ENCODE data around the gene UBAP1L. TPM values are rescaled to one million over a fixed set of nuclear protein-coding genes. Genes with fewer than 3 reads are reported as not detected.
A peak's percentile ranks its signal among the peaks of the same experiment; 100 is the strongest.
"Not testable (repeated sequence)": the region's sequence is repeated elsewhere in the genome, so short reads cannot be mapped to it uniquely, and the experiment has no call there.

The UBAP1L gene
- total RNA-seq, 2 donors from 2014 or later: 3.4 to 4.6 TPM

- DNase-seq: no peak
- Histone ChIP-seq H3K4me3 (no peak overlapping the region), H3K4me1 (peaks cover 10% of the 10 kb centered on the region), H3K27me3 (peaks cover 0 to 9% of the 10 kb centered on the region in 2 donors), H3K27ac (no peak overlapping the region), H3K36me3 (replicated peaks in 1 of 2; ENCODE audit: insufficient read depth in 1 of 2, low read depth in 2 of 2) (no peaks in the 10 kb centered on the region), H3K9me3 (no peaks in the 10 kb centered on the region)
- WGBS, 2 donors: 72 to 86% methylated on average over 5 of the region's 5 CpGs
- intact Hi-C loops (cut with DNase I): no loop called here
- TF ChIP-seq POLR2A (IDR thresholded peaks at IDR 0.05) (no peak), CTCF (IDR thresholded peaks at IDR 0.05) (no peak)
- no peak for ATAC-seq
Observed at GRCh38 chr15:65079580-65079979, 35.4 kb downstream of the UBAP1L start.

GRCh38 chr15:65077981-65078352, 37.0 kb downstream of the UBAP1L start:
- H3K4me1 ChIP-seq: peaks cover 10% of the 10 kb centered on the region
- DNase-seq (peak; percentile 58 to 70 (median 63)), ATAC-seq (peak; percentile 77)
- peak; percentile 19 to 55 (median 46) for TF ChIP-seq CTCF (IDR thresholded peaks at IDR 0.05)
- no peak for TF ChIP-seq POLR2A (IDR thresholded peaks at IDR 0.05)
- intact Hi-C loops (cut with DNase I): no loop called here
- H3K4me3 ChIP-seq: no peak overlapping the region
- H3K27ac ChIP-seq: no peak overlapping the region
- WGBS, 2 donors: 12% methylated on average over 23 of the region's 24 CpGs; no CpG with 5 or more reads in 1 of the 2 donors
- peaks cover 0 to 9% of the 10 kb centered on the region in 2 donors for H3K27me3 ChIP-seq
- H3K36me3 ChIP-seq (replicated peaks in 1 of 2; ENCODE audit: insufficient read depth in 1 of 2, low read depth in 2 of 2): no peaks in the 10 kb centered on the region
- no peaks in the 10 kb centered on the region for H3K9me3 ChIP-seq

- Histone ChIP-seq H3K27me3 (peaks cover 0 to 9% of the 10 kb centered on the region in 2 donors), H3K27ac (no peak overlapping the region), H3K4me1 (peaks cover 10% of the 10 kb centered on the region), H3K36me3 (replicated peaks in 1 of 2; ENCODE audit: insufficient read depth in 1 of 2, low read depth in 2 of 2) (no peaks in the 10 kb centered on the region), H3K9me3 (no peaks in the 10 kb centered on the region), H3K4me3 (no peak overlapping the region)
- DNase-seq (no peak), ATAC-seq (no peak)
- intact Hi-C loops (cut with DNase I): no loop called here
- 46% methylated on average over 82 of the region's 85 CpGs; no CpG with 5 or more reads in 1 of the 2 donors for WGBS, 2 donors
- TF ChIP-seq POLR2A (IDR thresholded peaks at IDR 0.05): no peak
- no peak for TF ChIP-seq CTCF (IDR thresholded peaks at IDR 0.05)
Observed at GRCh38 chr15:65077291-65077980, 37.6 kb downstream of the UBAP1L start.

- TF ChIP-seq CTCF (IDR thresholded peaks at IDR 0.05): no peak
- no peak for TF ChIP-seq POLR2A (IDR thresholded peaks at IDR 0.05)
- 55 to 94% methylated on average over 7 to 71 of the region's 73 CpGs for WGBS, 2 donors
- intact Hi-C loops (cut with DNase I): no loop called here
- no peak for DNase-seq
- H3K9me3 ChIP-seq: no peaks in the 10 kb centered on the region
- H3K4me3 ChIP-seq: no peak within 1 kb of the TSS
- H3K27me3 ChIP-seq: peaks cover 0 to 9% of the 10 kb centered on the region in 2 donors
- no peaks in the 10 kb centered on the region for H3K36me3 ChIP-seq (replicated peaks in 1 of 2; ENCODE audit: insufficient read depth in 1 of 2, low read depth in 2 of 2)
- ATAC-seq: no peak
- no peak within 1 kb of the TSS for H3K27ac ChIP-seq
- H3K4me1 ChIP-seq: peaks cover 10% of the 10 kb centered on the region
Observed at GRCh38 chr15:65076486-65077290, 38.3 kb downstream of the UBAP1L start, which contains the start of gene KBTBD13. TSS of gene KBTBD13 (plus strand) at chr15:65076746. CDS start at chr15:65076816, 70 bp downstream.

GRCh38 chr15:65075607-65076395, 39.2 kb downstream of the UBAP1L start:
- H3K4me3 ChIP-seq; H3K9me3 ChIP-seq; H3K36me3 ChIP-seq (replicated peaks in 1 of 2; ENCODE audit: insufficient read depth in 1 of 2, low read depth in 2 of 2); ATAC-seq; intact Hi-C loops (cut with DNase I); H3K27ac ChIP-seq; H3K27me3 ChIP-seq; H3K4me1 ChIP-seq; DNase-seq: not testable (repeated sequence)
- 64 to 65% methylated on average over 12 of the region's 12 CpGs for WGBS, 2 donors

GRCh38 chr15:65074946-65075345, 40.1 kb downstream of the UBAP1L start:
- WGBS, 2 donors: 97% methylated on average over 20 of the region's 22 CpGs; no CpG with 5 or more reads in 1 of the 2 donors
- H3K27me3 ChIP-seq; H3K4me1 ChIP-seq; intact Hi-C loops (cut with DNase I); H3K4me3 ChIP-seq; H3K27ac ChIP-seq; DNase-seq; H3K36me3 ChIP-seq (replicated peaks in 1 of 2; ENCODE audit: insufficient read depth in 1 of 2, low read depth in 2 of 2); H3K9me3 ChIP-seq; ATAC-seq: not testable (repeated sequence)
